Stimulated activated CD4-positive, alpha-beta T cell treated with anti-CD3 and anti-CD28 coated beads, Interleukin-2, amount 100 ng/mL, for 24 hours (primary cell): ENCODE results near the gene ATP2B3.

ENCODE experiments used
- DNase-seq, 2 donors: peaks; one replicate each; pipeline ENCODE4 v3.0.0-alpha.2; 2020

Gene ATP2B3

GRCh38 chrX:153511784-153512500, 5.5 kb upstream of the ATP2B3 start:
- no peak for DNase-seq

- no peak for DNase-seq
Observed at GRCh38 chrX:153512501-153512893, 4.9 kb upstream of the ATP2B3 start.

GRCh38 chrX:153513265-153513664, 4.2 kb upstream of the ATP2B3 start:
- no peak for DNase-seq

GRCh38 chrX:153514259-153514658, 3.2 kb upstream of the ATP2B3 start:
- no peak for DNase-seq

- DNase-seq = no peak
Observed at GRCh38 chrX:153515435-153515834, 2.0 kb upstream of the ATP2B3 start.

GRCh38 chrX:153516073-153516472, 1.4 kb upstream of the ATP2B3 start:
- no peak for DNase-seq

GRCh38 chrX:153517946-153518834, 748 bp downstream of the ATP2B3 start:
- DNase-seq = no peak

- no peak for DNase-seq
Observed at GRCh38 chrX:153519569-153520286, 2.3 kb downstream of the ATP2B3 start.

GRCh38 chrX:153520287-153520917, 3.0 kb downstream of the ATP2B3 start:
- no peak for DNase-seq

GRCh38 chrX:153521034-153521433, 3.6 kb downstream of the ATP2B3 start:
- no peak for DNase-seq

GRCh38 chrX:153522259-153522658, 4.8 kb downstream of the ATP2B3 start:
- no peak for DNase-seq

GRCh38 chrX:153523269-153523668, 5.8 kb downstream of the ATP2B3 start:
- no peak for DNase-seq

- DNase-seq = no peak
Observed at GRCh38 chrX:153524234-153524633, 6.8 kb downstream of the ATP2B3 start.

- no peak for DNase-seq
Observed at GRCh38 chrX:153525451-153525850, 8.0 kb downstream of the ATP2B3 start.

GRCh38 chrX:153526042-153526441, 8.6 kb downstream of the ATP2B3 start:
- no peak for DNase-seq

- DNase-seq = no peak
Observed at GRCh38 chrX:153526801-153527200, 9.4 kb downstream of the ATP2B3 start.

- no peak for DNase-seq
Observed at GRCh38 chrX:153527208-153527607, 9.8 kb downstream of the ATP2B3 start.

- DNase-seq = no peak
Observed at GRCh38 chrX:153530411-153531129, 13.1 kb downstream of the ATP2B3 start.

- no peak for DNase-seq
Observed at GRCh38 chrX:153533091-153533490, 15.6 kb downstream of the ATP2B3 start.

- no peak for DNase-seq
Observed at GRCh38 chrX:153537080-153537479, 19.6 kb downstream of the ATP2B3 start.

- DNase-seq = no peak
Observed at GRCh38 chrX:153537526-153538295, 20.3 kb downstream of the ATP2B3 start.

GRCh38 chrX:153538424-153538823, 21.0 kb downstream of the ATP2B3 start:
- DNase-seq = no peak
